Adrenal gland (tissue), 5 donors: ENCODE data around the gene NADSYN1.

Source experiments
- CTCF ChIP-seq, 6 experiments: fragments of 450-650 bp in 4 of 6; fragments of 200-600 bp in 2 of 6; sonication (generic) in 1 of 6; IDR thresholded peaks; 1 replicate in 5 of 6; 2 replicates in 1 of 6; pipeline versions ENCODE4 v1.5.1 to v1.8.0; 2016 to 2021; ENCODE audit warnings: antibody characterized with exemption in 6 of 6, mild to moderate bottlenecking in 2 of 6, moderate library complexity in 1 of 6
- POLR2A ChIP-seq, 2 donors: fragments of 450-650 bp; IDR thresholded peaks; one replicate each; pipeline ENCODE4 v1.6.1; 2017; ENCODE audit warnings: antibody characterized with exemption in 2 of 2, mild to moderate bottlenecking in 2 of 2, moderate library complexity in 1 of 2
- donor health status: DM: no; HTN: no; CAD: no.

GRCh38 chr11:71478528-71478840 is 25.5 kb downstream of the NADSYN1 start:
- TF ChIP-seq CTCF (IDR thresholded peaks at IDR 0.05), result no peak
- TF ChIP-seq POLR2A (IDR thresholded peaks at IDR 0.05), result no peak
